Glomerular endothelial cell (primary cell): ENCODE data around the gene RCSD1. TPM values are rescaled to one million over a fixed set of nuclear protein-coding genes. Genes with fewer than 3 reads are reported as not detected.
"Not testable (repeated sequence)": the region's sequence is repeated elsewhere in the genome, so short reads cannot be mapped to it uniquely, and the experiment has no call there.

Experiments
- DNase-seq: peaks from one replicate; pipeline ENCODE4 v3.0.0-alpha.2; 2011; ENCODE audit warnings: low read depth, low spot score; ENCODE audit errors: extremely low read depth
- total RNA-seq: library from RNA; depleted of rRNA; stranded (reverse); fragments of >200 nt; gene quantifications from 2 replicates; pipeline ENCODE4 v1.2.3, GENCODE V29; 2015

Gene RCSD1
- total RNA-seq, 1 donor from 2014 or later: 5.8 TPM

- no peak for DNase-seq
Observed at GRCh38 chr1:167710836-167711235, 80.8 kb downstream of the RCSD1 start.

- DNase-seq: no peak
Observed at GRCh38 chr1:167711797-167712196, 81.8 kb downstream of the RCSD1 start.

- DNase-seq: no peak
Observed at GRCh38 chr1:167713330-167714081, 83.5 kb downstream of the RCSD1 start.

GRCh38 chr1:167714098-167714438, 84.0 kb downstream of the RCSD1 start:
- no peak for DNase-seq

GRCh38 chr1:167714439-167715156, 84.6 kb downstream of the RCSD1 start:
- peak; percentile 57 for DNase-seq

GRCh38 chr1:167715157-167715999, 85.3 kb downstream of the RCSD1 start:
- DNase-seq: peak; percentile 78

GRCh38 chr1:167716000-167716271, 85.9 kb downstream of the RCSD1 start:
- no peak for DNase-seq

GRCh38 chr1:167717351-167717750, 87.3 kb downstream of the RCSD1 start:
- DNase-seq: no peak

- no peak for DNase-seq
Observed at GRCh38 chr1:167718914-167719691, 89.1 kb downstream of the RCSD1 start.

- DNase-seq: not testable (repeated sequence)
Observed at GRCh38 chr1:167719715-167720421, 89.8 kb downstream of the RCSD1 start.

GRCh38 chr1:167720965-167721616, 91.1 kb downstream of the RCSD1 start:
- no peak for DNase-seq

- DNase-seq: peak; percentile 57
Observed at GRCh38 chr1:167721617-167722151, 91.7 kb downstream of the RCSD1 start, which contains the start of gene MPZL1. TSS of gene MPZL1 (plus strand) at chr1:167721982. CDS start at chr1:167722152, 170 bp downstream.

GRCh38 chr1:167722152-167722869, 92.3 kb downstream of the RCSD1 start:
- DNase-seq: no peak

GRCh38 chr1:167722870-167723251, 92.8 kb downstream of the RCSD1 start:
- DNase-seq: no peak

GRCh38 chr1:167723707-167724323, 93.8 kb downstream of the RCSD1 start:
- no peak for DNase-seq

GRCh38 chr1:167726008-167726407, 96.0 kb downstream of the RCSD1 start:
- no peak for DNase-seq

- DNase-seq: no peak
Observed at GRCh38 chr1:167728818-167729410, 98.9 kb downstream of the RCSD1 start.

- no peak for DNase-seq
Observed at GRCh38 chr1:167734227-167734626, 104.2 kb downstream of the RCSD1 start.
